A549 treated with DMSO at 1 μM for 4 hours (cell line): ENCODE results near the gene CISTR. TPM values are rescaled to one million over a fixed set of nuclear protein-coding genes. Genes with fewer than 3 reads are reported as not detected.

Experiments used
- total RNA-seq: library from RNA; stranded (reverse); fragments of 200-300 nt; extraction: Qiagen RNA extraction; gene quantifications from 5 replicates; pipeline ENCODE4 v1.2.3, GENCODE V29; 2022; ENCODE audit warnings: low read depth

Gene CISTR
- not detected in 5 replicates for total RNA-seq

GRCh38 chr12:53751336-53752191 lies at the start of gene CISTR:
Gene CISTR, minus strand, starts transcription at chr12:53751979.

GRCh38 chr12:53727310-53728041 lies 24.3 kb downstream of the CISTR start, which contains the start of gene CALCOCO1:
Gene CALCOCO1, minus strand, starts transcription at chr12:53727452. Its CDS starts 2,210 bp downstream, at chr12:53725242.

Other genes starting within 250 kb of the CISTR start
- 0.17 TPM in 1 of 5 replicates, not detected in the others for gene NPFF, start 244.5 kb downstream of the CISTR start, total RNA-seq
- gene ATF7, start 125.6 kb downstream of the CISTR start, total RNA-seq: 16.8 to 20.4 TPM (median 18.3 TPM) in 5 replicates
- 572 to 701 TPM (median 650 TPM) in 5 replicates for gene ATP5MC2, start 75.9 kb downstream of the CISTR start, total RNA-seq
- 19.3 to 23.1 TPM (median 22.6 TPM) in 5 replicates for gene CALCOCO1, start 24.5 kb downstream of the CISTR start, total RNA-seq
- 5.4 to 10.5 TPM (median 9.0 TPM) in 5 replicates for gene HOXC13, start 186.9 kb upstream of the CISTR start, total RNA-seq
- gene HOXC12, start 202.9 kb upstream of the CISTR start, total RNA-seq: not detected in 5 replicates
- gene HOXC11, start 221.1 kb upstream of the CISTR start, total RNA-seq: 0.36 to 0.51 TPM (median 0.47 TPM) in 5 replicates
- gene HOTAIR, start 223.0 kb upstream of the CISTR start, total RNA-seq: 0.05 to 0.26 TPM (median 0.13 TPM) in 4 of 5 replicates, not detected in the other
- 1.5 to 3.0 TPM (median 2.7 TPM) in 5 replicates for gene HOXC10, start 233.2 kb upstream of the CISTR start, total RNA-seq
- 7.6 to 12.5 TPM (median 11.6 TPM) in 5 replicates for gene HOXC9, start 248.2 kb upstream of the CISTR start, total RNA-seq